BE2C (cell line): Measurements from ENCODE around the gene MYO7A.

Source experiments
- DNase-seq: peaks from one replicate; pipeline ENCODE4 v3.0.0-alpha.2; 2020
- H3K27me3 ChIP-seq: fragments of 250-450 bp; sonication (Bioruptor Pico); 2 replicates; pipeline ENCODE4 v1.5.1; 2020; ENCODE audit warnings: mild to moderate bottlenecking
- H3K36me3 ChIP-seq: fragments of 250-450 bp; sonication (Bioruptor Pico); 2 replicates; pipeline ENCODE4 v1.5.1; 2020; ENCODE audit warnings: mild to moderate bottlenecking
- H3K4me1 ChIP-seq: fragments of 250-450 bp; sonication (Bioruptor Pico); 2 replicates; pipeline ENCODE4 v1.5.1; 2020
- H3K4me3 ChIP-seq: 2 replicates; pipeline ENCODE4 v1.5.1; 2011; ENCODE audit warnings: low read depth, low read length
- H3K9me3 ChIP-seq: fragments of 250-450 bp; sonication (Bioruptor Pico); 2 replicates; pipeline ENCODE4 v1.5.1; 2020
- CTCF ChIP-seq: IDR thresholded peaks from 2 replicates; pipeline ENCODE4 v1.5.1; 2012; ENCODE audit warnings: mild to moderate bottlenecking, low read depth, low read length

Gene MYO7A

GRCh38 chr11:77213589-77214428 lies 85.8 kb downstream of the MYO7A start:
- no peaks in the 10 kb centered on the region; the same call in 1 of the 2 replicates for H3K36me3 ChIP-seq
- no peak for TF ChIP-seq CTCF
- no peaks in the 10 kb centered on the region; the same call in 1 of the 2 replicates for H3K27me3 ChIP-seq
- H3K9me3 ChIP-seq: no peaks in the 10 kb centered on the region
- no peaks in the 10 kb centered on the region for H3K4me1 ChIP-seq
- H3K4me3 ChIP-seq: no peak overlapping the region
- no peak for DNase-seq

GRCh38 chr11:77214557-77214956 lies 86.5 kb downstream of the MYO7A start:
- Histone ChIP-seq H3K4me1 (no peaks in the 10 kb centered on the region), H3K36me3 (no peaks in the 10 kb centered on the region; the same call in 1 of the 2 replicates), H3K9me3 (no peaks in the 10 kb centered on the region), H3K4me3 (no peak overlapping the region), H3K27me3 (no peaks in the 10 kb centered on the region; the same call in 1 of the 2 replicates)
- no peak for DNase-seq
- TF ChIP-seq CTCF: no peak

GRCh38 chr11:77215106-77215505 lies 87.1 kb downstream of the MYO7A start:
- TF ChIP-seq CTCF: no peak
- Histone ChIP-seq H3K4me3 (no peak overlapping the region), H3K4me1 (no peaks in the 10 kb centered on the region), H3K36me3 (no peaks in the 10 kb centered on the region; the same call in 1 of the 2 replicates), H3K27me3 (no peaks in the 10 kb centered on the region; the same call in 1 of the 2 replicates), H3K9me3 (no peaks in the 10 kb centered on the region)
- DNase-seq: no peak

- H3K9me3 ChIP-seq: no peaks in the 10 kb centered on the region
- H3K4me3 ChIP-seq: no peak overlapping the region
- peaks cover 2% of the 10 kb centered on the region; the same call in 1 of the 2 replicates for H3K27me3 ChIP-seq
- H3K36me3 ChIP-seq: no peaks in the 10 kb centered on the region; the same call in 1 of the 2 replicates
- no peak for DNase-seq
- TF ChIP-seq CTCF: no peak
- no peaks in the 10 kb centered on the region for H3K4me1 ChIP-seq
Observed at GRCh38 chr11:77217156-77217555, 89.1 kb downstream of the MYO7A start.

- no peak for DNase-seq
- Histone ChIP-seq H3K27me3 (peaks cover 2% of the 10 kb centered on the region; the same call in 1 of the 2 replicates), H3K4me1 (no peaks in the 10 kb centered on the region), H3K9me3 (no peaks in the 10 kb centered on the region), H3K4me3 (no peak overlapping the region), H3K36me3 (no peaks in the 10 kb centered on the region)
- no peak for TF ChIP-seq CTCF
Observed at GRCh38 chr11:77223797-77224196, 95.8 kb downstream of the MYO7A start.

- no peak overlapping the region for H3K4me3 ChIP-seq
- H3K4me1 ChIP-seq: no peaks in the 10 kb centered on the region
- H3K36me3 ChIP-seq: no peaks in the 10 kb centered on the region
- DNase-seq: no peak
- H3K9me3 ChIP-seq: no peaks in the 10 kb centered on the region
- TF ChIP-seq CTCF: no peak
- H3K27me3 ChIP-seq: no peaks in the 10 kb centered on the region
Observed at GRCh38 chr11:77230878-77231605, 103.0 kb downstream of the MYO7A start.
